OCI-LY7 (cell line): ENCODE data around the gene OPRM1.

ENCODE experiments used
- CTCF ChIP-seq: fragments of 200-600 bp; sonication (generic); conservative IDR thresholded peaks from 2 replicates; pipeline ENCODE4 v1.5.1; 2014; ENCODE audit warnings: mild to moderate bottlenecking, antibody characterized with exemption, low read length, moderate library complexity, mixed read lengths
- EZH2phosphoT487 ChIP-seq: fragments of 200-600 bp; sonication (generic); IDR thresholded peaks from 2 replicates; pipeline ENCODE4 v1.6.1; 2018; ENCODE audit warnings: low read depth, borderline replicate concordance, mild to moderate bottlenecking, mixed run types, antibody characterized with exemption, low read length, moderate library complexity, mixed read lengths

GRCh38 chr6:154167126-154167525 lies 128.1 kb downstream of the OPRM1 start:
- TF ChIP-seq CTCF (no peak), EZH2phosphoT487 (no peak)
